Measurements from ENCODE around the gene IGFBP3.
A peak's percentile ranks its signal among the peaks of the same experiment; 100 is the strongest.

Gene IGFBP3

DNA sequence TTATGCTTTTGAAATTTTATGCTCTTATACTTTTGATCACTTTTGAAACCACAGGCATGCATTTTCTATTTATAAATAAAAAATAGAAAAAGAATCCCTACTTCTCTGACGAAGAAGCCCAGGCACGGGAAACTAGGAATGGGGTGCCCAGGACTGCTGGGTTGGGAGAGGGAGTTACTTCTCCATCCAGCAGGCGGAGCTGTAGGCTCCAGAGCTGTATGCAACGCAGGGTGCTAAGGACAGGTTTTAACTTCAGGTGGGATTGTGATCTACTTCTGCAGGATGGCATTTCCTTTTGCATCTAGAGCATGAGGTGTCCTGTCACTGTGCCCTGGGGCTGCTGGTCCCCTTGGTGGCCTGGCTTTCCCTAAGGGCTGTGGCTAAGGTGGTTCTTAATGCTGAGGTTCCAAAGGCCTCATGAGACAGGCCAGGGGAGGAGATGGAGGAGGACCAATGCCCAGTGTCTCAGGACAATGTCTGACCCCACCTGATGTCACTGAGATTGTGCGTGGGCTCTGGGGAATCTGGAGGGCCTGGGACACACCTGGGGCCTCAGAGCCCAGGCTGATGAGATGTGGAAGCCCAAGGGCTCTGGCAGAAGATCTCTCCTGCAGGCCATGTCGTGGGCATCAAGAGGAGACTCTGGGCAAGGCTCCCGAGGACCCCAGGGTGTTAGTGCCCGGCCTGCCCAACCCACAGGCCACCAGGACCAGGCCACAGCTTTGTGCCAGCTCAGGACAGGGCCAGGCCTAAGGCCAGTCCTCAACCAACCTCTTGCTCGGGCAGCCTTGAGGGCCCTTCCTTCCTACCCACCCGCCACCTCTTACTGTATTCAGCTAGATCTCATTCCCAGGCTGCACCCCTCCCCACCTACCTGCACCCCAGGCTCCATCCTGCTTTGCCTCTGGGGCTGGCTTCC is 48.7 kb downstream of the IGFBP3 start:
- TF ChIP-seq CTCF (IDR thresholded peaks at IDR 0.05; ENCODE audit: low read depth, low read length), result peak; percentile 64
- H3K4me3 ChIP-seq (ENCODE audit: low read depth, low read length), result no peak overlapping the region
- in situ Hi-C loops (cut with HindIII; ENCODE audit: low sequenced_read_pairs), result no loop called here
- DNase-seq (ENCODE audit: low read depth, low spot score), result no peak

- TF ChIP-seq CTCF (IDR thresholded peaks at IDR 0.05; ENCODE audit: low read depth, low read length), result no peak
- H3K4me3 ChIP-seq (ENCODE audit: low read depth, low read length), result no peak overlapping the region
- in situ Hi-C loops (cut with HindIII; ENCODE audit: low sequenced_read_pairs), result no loop called here
- peak; percentile 22 for DNase-seq (ENCODE audit: low read depth, low spot score)
Observed at GRCh38 chr7:45869426-45869825, 51.6 kb downstream of the IGFBP3 start.

- no peak for DNase-seq (ENCODE audit: low read depth, low spot score)
- TF ChIP-seq CTCF (IDR thresholded peaks at IDR 0.05; ENCODE audit: low read depth, low read length), result no peak
- in situ Hi-C loops (cut with HindIII; ENCODE audit: low sequenced_read_pairs), result no loop called here
- H3K4me3 ChIP-seq (ENCODE audit: low read depth, low read length), result no peak overlapping the region
Observed at GRCh38 chr7:45867471-45867870, 53.6 kb downstream of the IGFBP3 start.

- H3K4me3 ChIP-seq (ENCODE audit: low read depth, low read length), result no peak overlapping the region
- in situ Hi-C loops (cut with HindIII; ENCODE audit: low sequenced_read_pairs), result no loop called here
- TF ChIP-seq CTCF (IDR thresholded peaks at IDR 0.05; ENCODE audit: low read depth, low read length), result no peak
- DNase-seq (ENCODE audit: low read depth, low spot score), result no peak
Observed at GRCh38 chr7:45865594-45866410, 55.3 kb downstream of the IGFBP3 start.

- in situ Hi-C loops (cut with HindIII; ENCODE audit: low sequenced_read_pairs), result no loop called here
- H3K4me3 ChIP-seq (ENCODE audit: low read depth, low read length), result no peak overlapping the region
Observed at GRCh38 chr7:45863715-45864114, 57.4 kb downstream of the IGFBP3 start.

More at GRCh38 chr7:45863715-45864114, 57.4 kb downstream of the IGFBP3 start:
- no peak for DNase-seq (ENCODE audit: low read depth, low spot score)
- peak; percentile 20 for TF ChIP-seq CTCF (IDR thresholded peaks at IDR 0.05; ENCODE audit: low read depth, low read length)
